KBM-7 (cell line): ENCODE data around the gene ST3GAL5.
"Not testable (repeated sequence)": the region's sequence is repeated elsewhere in the genome, so short reads cannot be mapped to it uniquely, and the experiment has no call there.

Experiments
- DNase-seq: peaks from one replicate; pipeline ENCODE4 v3.0.0-alpha.2; 2015
- in situ Hi-C: fragments of 300-500 bp; cut with MboI; formaldehyde crosslinking; loops from 2 replicates; pipeline ENCODE4 v1.14.3; 2020; ENCODE audit warnings: low sequenced_read_pairs, low pct_unique_long_range_greater_than_20kb, mixed read lengths

Gene ST3GAL5

DNA sequence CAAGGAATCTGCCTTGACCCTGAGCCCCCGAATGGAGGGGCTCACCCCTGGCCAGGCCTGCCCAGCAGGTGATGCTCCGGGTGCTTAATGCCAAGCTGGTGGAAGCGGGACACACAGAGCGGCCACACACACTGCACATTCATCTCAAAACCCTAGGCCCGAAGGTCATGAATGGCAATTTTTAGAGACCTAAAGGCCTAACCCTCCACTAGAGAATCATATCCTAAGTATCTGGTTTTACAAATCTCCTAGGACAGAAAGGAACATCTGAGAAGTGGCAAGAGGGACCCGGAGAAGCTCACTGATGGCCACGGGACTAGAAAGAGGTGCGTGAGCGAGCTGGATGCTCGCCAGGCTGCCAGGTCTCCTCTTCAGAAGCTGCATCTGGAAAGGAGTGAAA is 38.3 kb downstream of the ST3GAL5 start:
- DNase-seq = no peak
- in situ Hi-C loops = no loop called here

- DNase-seq = no peak
- in situ Hi-C loops = no loop called here
These were observed 41.7 kb downstream of the ST3GAL5 start for GRCh38 chr2:85847051-85847588.

- in situ Hi-C loops = no loop called here
- DNase-seq = no peak
These were observed 42.4 kb downstream of the ST3GAL5 start for GRCh38 chr2:85846411-85846810.

DNA sequence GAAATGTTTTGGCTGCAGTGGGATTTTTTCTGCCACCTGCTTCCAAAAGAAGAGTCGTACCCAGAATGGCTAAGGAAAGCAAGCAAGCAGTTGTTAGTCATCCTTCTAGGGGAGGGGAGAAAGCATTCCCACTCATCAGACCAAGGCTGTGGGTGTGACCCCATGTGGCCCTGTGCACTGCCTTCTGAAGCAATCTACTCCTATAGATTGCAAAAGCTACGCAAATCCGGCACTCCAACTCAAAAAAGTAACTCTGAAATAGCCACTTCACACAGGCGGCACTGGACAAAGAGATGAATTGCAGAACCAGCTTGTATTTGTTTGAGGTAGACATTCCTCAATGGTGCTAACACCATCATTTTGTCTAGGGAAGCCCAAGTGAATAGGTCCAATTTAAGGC is 44.3 kb downstream of the ST3GAL5 start:
- in situ Hi-C loops = no loop called here
- no peak for DNase-seq

GRCh38 chr2:85843543-85843942 is 45.2 kb downstream of the ST3GAL5 start:
- in situ Hi-C loops = no loop called here
- peak; percentile 57 for DNase-seq

DNA sequence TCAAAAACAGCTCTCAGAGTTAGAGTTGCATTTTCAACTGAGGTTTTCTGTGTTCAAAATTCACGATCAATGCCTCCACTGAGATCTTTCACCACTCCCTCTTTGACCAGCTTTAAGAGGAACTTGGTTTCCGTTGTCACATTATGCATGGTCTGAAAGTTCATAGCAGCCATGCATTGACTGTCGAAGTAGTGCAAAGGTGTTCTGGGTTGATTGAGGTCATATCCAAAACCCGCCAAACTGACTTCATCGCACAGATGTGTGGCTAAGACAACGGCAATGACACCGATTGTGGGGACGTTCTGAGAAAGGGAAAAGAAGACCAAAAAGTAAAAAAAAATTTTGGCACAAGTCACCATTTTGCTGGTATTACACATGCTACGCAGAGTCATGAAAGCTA is 48.7 kb downstream of the ST3GAL5 start:
- in situ Hi-C loops = no loop called here
- DNase-seq = peak; percentile 70

GRCh38 chr2:85839461-85839860 is 49.3 kb downstream of the ST3GAL5 start:
- DNase-seq = no peak
- in situ Hi-C loops = no loop called here

DNA sequence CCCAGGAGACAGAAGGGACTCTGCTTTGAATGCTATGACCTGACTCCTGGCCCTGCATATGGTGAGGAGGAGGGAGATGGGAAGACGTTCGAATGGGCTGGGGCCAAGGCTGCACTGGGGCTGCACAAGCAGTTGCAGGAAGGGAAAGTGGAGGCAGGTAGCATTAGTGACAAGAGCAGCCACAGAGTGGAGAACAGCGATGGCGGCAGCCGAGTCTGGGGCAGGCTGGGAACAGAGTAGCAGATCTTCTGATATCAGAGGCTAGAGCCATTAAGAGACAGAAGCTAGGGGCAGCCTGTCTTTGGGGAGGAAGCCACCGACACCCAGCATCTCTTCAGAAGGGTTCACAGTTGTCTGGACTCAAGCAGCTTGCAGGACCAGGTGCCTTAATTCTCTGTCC is 50.1 kb downstream of the ST3GAL5 start:
- DNase-seq = no peak
- in situ Hi-C loops = no loop called here

DNA sequence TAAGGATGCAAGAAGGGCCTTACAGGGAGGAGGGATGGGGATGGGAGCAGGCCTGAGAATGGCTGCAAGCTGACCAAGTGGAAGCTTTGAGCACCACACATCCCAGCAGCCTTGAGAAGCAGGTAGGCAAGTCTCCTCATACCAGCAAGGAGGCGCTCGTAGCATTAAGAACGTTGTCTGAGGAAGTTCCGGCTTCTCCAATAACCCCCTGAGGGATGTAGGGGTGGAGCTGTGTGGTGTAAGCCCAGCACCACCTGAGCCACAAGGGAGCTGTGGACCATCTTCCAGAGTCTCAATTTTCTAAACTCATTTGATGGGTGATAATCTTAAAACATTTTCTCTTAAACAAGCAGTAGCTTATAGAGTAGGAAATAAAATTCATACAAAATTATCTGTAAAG is 50.6 kb downstream of the ST3GAL5 start:
- in situ Hi-C loops = no loop called here
- no peak for DNase-seq

- in situ Hi-C loops = no loop called here
- DNase-seq = no peak
These were observed 54.3 kb downstream of the ST3GAL5 start for GRCh38 chr2:85834466-85834865.

- DNase-seq = no peak
- in situ Hi-C loops = no loop called here
These were observed 57.1 kb downstream of the ST3GAL5 start for GRCh38 chr2:85831735-85832134.

GRCh38 chr2:85830645-85831044 is 58.1 kb downstream of the ST3GAL5 start:
- in situ Hi-C loops = no loop called here
- DNase-seq = no peak

DNA sequence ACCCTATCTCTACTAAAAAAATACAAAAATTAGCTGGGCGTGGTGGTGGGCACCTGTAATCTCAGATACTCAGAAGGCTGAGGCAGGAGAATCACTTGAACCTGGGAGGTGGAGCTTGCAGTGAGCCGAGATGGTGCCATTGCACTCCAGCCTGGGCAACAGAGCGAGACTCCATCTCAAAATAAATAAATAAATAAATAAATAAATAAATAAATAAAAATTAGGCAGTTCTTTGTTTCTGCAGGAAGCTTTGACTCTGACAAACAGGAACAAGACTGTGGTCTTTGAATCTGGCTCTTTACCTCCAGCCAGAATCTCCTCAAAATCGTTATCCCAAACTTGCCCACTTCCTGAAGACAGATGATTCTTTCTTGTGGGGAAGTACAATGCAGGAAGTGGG is 59.4 kb downstream of the ST3GAL5 start:
- not testable (repeated sequence) for DNase-seq
- in situ Hi-C loops = loop anchor here (10.0 kb wide), 1 partner anchor 245 kb away; no protein-coding TSS in a partner anchor

GRCh38 chr2:85828725-85829124 is 60.1 kb downstream of the ST3GAL5 start:
- DNase-seq = no peak
- in situ Hi-C loops = loop anchor here (10.0 kb wide), 1 partner anchor 246 kb away; no protein-coding TSS in a partner anchor

DNA sequence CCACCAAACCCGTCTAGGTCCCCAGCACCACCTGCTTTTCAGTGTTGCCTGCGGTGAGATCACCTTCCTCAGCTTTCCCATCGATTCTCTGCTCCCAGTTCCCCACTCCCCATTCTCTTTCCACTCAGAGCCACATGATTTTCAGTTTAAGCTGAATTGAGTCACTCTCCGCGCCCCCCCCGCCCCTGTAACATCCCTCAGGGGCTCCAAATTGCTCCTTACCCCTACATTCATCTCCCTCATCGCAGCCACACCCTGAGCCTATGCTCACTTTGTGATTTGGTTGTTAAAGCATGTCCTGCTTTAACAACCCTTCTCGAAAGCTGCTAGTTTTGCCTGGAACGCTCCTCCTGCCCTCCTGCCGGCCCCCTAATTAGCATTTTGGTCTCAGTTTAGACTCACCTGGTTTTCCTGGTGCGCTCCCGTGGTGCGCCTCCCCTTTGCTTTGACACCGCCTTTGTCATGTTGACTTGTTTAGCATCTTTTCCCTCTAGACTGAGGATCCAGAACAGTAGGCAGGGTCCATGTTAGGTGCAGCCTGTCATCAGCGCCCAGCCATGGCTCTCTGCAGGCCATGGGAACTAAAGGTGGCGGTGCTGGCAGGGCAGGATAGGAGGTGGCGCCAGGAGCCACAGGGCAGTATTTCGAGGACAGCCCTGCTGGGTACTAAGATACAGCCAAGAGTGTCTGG is 60.8 kb downstream of the ST3GAL5 start:
- in situ Hi-C loops = loop anchor here (10.0 kb wide), 1 partner anchor 247 kb away; no protein-coding TSS in a partner anchor
- no peak for DNase-seq

DNA sequence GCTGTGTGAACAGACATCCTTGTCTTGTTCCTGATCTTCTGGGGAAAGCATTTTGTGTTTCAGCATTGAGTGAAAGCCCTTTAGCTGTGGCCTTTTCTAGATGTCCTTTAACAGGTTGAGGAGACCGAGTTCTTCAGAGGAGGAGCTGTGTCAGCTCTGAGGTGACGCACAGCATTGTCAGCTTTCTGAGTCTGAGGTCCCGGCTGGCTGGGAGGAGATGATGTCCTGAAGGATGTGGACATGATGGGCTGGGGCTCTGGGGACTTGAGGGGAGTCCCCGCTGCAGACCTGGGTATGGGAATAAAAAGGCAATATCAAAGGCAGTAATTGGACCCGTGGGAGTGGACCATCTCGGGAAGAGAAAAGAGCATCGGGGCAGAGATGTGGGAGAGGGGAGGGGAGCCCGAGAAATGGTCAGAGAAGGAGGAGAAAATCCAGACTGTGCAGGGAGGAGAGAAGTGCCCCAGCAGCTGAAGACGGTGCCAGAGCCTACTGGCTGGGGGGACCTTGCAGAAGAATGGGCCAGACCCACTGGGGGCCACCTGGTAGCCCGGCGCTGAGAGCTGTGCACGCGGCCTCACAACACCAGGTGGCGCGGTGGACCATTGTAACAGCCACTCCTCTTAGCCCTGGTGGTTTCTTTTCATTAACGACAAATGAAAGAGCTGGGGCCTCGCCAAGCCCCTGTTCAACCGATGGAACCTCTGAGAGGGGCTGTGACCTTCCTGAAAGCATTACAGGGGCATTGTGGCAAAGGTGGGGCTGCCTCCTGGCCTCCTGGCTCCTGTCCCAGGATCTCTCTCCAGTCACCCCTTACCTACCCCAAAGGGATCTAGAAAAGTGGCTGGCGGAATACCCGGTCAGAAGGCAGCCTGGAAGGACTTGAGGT is 61.6 kb downstream of the ST3GAL5 start:
- in situ Hi-C loops = loop anchor here (10.0 kb wide), 1 partner anchor 248 kb away; no protein-coding TSS in a partner anchor
- peak; percentile 81 for DNase-seq

DNA sequence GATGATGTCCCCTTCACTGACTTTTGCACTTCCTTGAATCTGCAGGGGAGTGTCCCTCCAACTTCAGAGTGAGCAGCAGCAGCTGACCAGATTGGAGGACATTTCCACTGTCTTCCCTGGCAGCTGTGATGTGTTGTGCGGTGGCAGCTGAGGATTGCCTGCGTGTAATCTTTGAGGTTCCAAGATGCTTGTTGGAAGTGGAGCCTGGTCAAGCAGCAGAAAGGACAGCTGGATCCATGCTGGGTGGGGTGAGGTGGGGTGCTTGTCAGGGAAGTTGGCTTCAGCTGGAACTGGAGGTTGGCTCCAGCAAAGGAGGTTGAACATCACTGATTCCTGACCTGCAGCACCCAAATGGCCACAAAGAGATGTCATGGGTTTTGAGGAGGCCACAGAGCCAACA is 64.8 kb downstream of the ST3GAL5 start:
- DNase-seq = no peak
- in situ Hi-C loops = loop anchor here (10.0 kb wide), 1 partner anchor 251 kb away; no protein-coding TSS in a partner anchor

- DNase-seq = no peak
- in situ Hi-C loops = loop anchor here (10.0 kb wide), 1 partner anchor 252 kb away; no protein-coding TSS in a partner anchor
These were observed 66.0 kb downstream of the ST3GAL5 start for GRCh38 chr2:85822766-85823165.

- no peak for DNase-seq
- in situ Hi-C loops = loop anchor here (10.0 kb wide), 2 partner anchors 85 to 255 kb away; no protein-coding TSS in a partner anchor
These were observed 68.8 kb downstream of the ST3GAL5 start for GRCh38 chr2:85819811-85820510.
